ENCODE results near the gene ACTR5.

ACTR5 gene

GRCh38 chr20:38729767-38730166, 18.5 kb upstream of the ACTR5 start:
- DNase-seq, result no peak

DNA sequence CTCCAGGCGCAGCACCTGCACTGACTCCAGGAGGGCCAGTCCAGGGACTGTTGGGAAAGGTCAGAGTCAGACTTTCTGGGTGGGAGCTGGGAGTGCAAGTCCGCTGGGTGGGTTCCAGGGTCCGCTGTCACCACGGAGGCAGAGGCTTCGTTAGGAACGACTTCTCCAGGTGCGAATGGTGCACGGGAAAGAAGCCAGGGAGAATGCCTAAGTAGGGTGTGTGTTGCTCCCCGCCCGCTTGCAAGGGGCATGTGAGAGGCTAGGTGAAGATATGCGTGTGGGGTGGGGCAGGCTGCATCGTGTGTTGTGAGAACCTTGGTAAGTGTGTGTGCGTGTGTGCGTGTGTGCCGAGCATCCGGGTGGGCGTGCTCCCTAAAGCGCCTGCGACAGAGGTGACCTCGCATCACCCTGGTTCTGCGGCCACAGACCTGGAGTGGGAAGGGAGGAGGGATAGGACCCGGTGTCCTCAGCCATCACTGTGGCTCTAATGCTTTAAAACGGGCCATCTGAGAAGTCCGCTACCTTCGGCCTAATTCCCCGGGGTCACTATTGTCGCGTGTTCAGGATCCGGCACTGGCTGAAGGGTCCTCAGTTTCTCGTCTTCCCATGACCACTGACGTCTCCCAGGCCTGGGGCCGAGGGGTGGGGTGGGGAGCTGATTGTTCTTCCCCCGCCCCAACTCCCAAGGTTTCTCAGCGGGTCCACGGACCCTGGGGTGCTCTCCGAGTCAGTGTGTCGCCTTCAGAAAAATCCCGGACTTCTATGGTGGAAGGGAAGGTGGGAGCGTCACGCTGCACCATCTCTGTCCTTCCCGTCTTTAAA, 17.9 kb upstream of the ACTR5 start:
- DNase-seq, result no peak

DNA sequence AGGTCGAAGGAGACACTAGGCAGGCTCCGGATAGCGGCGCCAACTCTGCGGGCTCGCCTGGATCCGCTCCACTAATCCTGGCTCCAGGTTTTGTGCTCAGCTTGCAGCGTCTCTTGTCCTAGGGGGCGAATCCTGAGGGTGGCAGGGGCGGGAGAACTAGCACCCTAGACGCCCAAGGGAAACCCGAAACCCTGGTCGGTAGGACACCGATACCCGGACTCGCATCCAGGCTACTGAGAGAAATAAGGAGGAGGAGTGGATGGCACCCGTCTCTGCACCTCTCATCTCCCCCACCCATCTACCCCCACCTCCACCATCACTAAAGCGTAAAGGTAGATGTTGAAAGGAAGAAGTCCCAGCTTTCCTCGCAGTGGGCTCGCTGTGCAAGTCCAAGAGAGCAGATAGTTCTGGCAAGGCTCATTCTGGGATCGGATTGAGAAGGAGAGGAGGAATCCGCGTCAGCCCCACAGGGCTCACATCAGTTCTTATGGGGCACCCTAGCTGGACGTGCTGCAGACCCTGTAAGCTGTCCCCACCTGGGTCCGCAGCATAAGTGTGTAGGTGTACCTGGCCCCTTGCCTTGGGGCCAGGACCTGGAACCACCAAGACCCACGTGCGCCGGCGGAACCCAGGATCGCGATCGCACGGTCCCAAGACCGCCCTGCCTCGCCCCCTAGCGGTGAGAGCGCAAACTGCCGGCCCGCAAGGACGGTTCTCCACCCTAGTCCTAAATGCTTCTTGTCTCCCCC, 17.1 kb upstream of the ACTR5 start:
- peak; percentile 57 to 84 (median 67) for DNase-seq

GRCh38 chr20:38731738-38732113, 16.5 kb upstream of the ACTR5 start:
- DNase-seq, result no peak

GRCh38 chr20:38732981-38733380, 15.3 kb upstream of the ACTR5 start:
- DNase-seq, result no peak

- no peak for DNase-seq
Measured at GRCh38 chr20:38735172-38735571, 13.1 kb upstream of the ACTR5 start.

DNA sequence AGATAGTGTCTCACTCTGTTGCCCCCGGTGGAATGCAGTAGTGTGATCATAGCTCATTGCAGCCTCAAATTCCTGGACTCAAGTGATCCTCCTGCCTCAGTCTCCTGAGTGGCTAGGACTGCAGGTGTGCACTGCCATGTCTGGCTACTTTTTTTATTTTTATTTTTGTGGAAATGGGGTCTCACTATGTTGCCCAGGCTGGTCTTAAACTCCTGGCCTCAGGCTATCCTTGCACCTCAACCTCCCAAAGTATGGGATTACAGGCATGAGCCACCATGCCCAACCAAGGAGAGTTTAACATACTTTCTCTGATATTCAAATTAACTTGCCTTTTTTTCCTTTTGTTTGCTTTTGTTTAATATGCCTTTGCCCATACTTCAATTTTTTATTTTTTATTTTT, 10.4 kb upstream of the ACTR5 start:
- no peak for DNase-seq

- DNase-seq, result no peak
Measured at GRCh38 chr20:38745757-38746156, 2.5 kb upstream of the ACTR5 start.

DNA sequence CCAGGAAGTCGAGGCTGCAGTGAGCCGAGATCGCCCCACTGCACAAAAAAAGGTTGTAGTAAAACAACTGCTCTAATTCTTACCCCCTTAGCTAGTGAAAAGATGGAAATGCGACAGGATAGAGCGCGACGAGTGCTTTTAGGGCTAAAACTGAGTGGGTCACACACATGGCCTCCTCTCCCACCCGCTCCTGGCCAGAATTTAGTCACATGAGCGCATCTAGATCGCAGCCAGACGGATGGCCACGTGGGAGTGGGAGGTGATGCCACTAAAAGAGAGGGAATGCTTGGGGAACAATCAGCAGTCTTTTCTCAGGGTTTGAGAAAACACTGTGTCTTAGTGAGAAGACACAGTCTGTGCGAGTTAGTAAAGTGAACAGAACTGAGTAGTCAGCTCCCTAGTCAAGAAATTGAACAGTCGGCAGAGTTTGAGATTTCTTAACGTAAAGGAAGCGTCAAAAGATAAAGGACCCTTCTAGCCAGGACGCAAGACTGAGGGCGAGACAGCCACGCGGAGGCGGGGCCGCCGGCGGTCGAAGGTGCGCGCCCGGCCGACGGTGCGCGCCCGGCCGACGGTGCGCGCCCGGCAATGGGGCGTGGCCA, 664 bp upstream of the ACTR5 start:
- DNase-seq, result peak in 1 of 4 experiments; percentile 23

GRCh38 chr20:38748861-38749149, 545 bp downstream of the ACTR5 start:
- no peak for DNase-seq

- peak in 3 of 4 experiments; percentile 30 to 54 (median 43) for DNase-seq
Measured at GRCh38 chr20:38751360-38751976, 3.2 kb downstream of the ACTR5 start.

GRCh38 chr20:38752029-38752428, 3.8 kb downstream of the ACTR5 start:
- no peak for DNase-seq

DNA sequence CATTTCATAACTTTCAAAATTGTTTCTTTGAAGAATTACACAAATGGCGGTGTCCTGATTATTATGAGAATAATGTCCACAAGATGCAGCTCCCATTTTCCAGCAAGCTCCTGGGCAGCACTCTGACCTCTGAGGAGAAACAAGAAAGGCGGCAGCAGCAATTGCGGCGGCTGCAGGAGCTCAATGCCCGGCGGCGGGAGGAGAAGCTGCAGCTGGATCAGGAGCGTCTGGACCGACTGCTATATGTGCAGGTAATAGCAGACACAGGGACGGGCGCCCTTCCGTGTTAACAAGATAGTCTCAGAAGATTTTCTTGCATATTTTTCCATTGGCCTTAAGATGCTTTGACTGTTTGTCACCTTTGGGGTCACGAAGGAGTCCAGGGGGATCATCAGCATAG, 6.7 kb downstream of the ACTR5 start:
- DNase-seq, result no peak

GRCh38 chr20:38755324-38755910, 7.2 kb downstream of the ACTR5 start:
- no peak for DNase-seq

DNA sequence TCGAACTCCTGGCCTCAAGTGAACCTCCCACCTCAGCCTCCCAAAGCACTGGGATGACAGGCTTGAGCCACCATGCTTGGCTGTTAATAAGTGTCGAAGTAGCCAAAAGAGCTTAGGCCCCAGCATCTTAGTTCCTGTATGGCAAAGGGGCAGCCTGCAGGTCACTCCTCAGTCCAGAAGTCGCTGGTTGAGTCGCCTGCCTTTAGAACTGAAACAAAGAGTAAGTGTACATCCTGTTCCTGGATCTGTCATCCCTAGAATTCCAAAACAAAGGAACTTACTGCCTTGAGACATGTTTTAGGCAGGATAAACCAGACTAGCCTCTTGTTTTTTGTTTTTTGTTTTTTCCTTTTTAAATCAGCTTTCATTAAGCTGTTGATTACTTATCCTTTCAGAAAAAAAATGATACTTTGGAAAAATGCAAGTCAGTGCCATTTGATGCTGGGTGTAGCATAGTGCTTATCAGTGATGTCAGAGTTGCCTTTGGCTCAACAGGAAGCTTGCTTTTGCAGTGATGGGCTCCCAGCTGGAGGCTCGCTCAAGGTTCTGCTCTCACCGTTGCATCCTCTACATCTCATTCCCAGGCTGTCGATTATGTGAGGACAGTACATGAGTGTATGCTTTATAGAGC, 9.0 kb downstream of the ACTR5 start:
- DNase-seq, result no peak

DNA sequence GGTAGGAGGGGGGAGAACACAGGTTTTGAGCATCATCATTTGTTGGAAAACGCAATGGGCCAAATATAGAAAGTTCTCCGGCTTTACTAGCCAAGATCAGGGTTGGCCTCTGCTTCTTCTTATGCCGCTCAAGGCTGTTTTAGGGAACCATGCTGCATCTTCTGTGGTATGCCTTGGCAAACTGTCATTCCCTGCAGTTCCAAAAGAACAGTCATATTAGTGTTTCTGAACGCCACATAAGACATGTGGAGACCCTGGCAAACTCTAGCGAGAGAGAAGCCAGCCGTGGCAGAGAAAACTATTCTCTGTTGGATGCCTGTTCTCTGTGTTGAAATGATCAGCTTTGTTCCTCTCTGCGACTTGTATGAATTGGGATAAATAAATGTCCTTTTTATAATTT, 10.8 kb downstream of the ACTR5 start:
- DNase-seq, result no peak

- DNase-seq, result no peak
Measured at GRCh38 chr20:38760978-38761377, 12.7 kb downstream of the ACTR5 start.

DNA sequence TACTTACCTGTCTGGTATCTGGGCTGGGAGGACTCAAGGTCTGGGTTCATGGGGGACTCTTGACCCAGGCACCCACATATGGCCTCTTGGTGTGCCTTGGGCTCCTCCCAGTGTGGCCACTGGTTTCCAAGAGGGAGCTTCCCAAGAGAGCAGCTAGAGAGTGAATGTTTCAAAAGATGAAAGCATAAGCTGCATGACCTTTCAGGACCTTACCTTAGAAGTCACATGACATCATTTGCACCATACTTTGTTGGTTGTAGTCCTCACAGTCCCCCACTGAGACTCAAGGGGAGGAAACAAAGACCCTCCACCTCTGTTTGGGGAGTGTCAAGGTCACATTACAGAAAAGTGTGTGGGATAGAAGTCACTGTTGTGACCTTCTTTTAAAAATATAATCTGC, 13.9 kb downstream of the ACTR5 start:
- no peak for DNase-seq

DNA sequence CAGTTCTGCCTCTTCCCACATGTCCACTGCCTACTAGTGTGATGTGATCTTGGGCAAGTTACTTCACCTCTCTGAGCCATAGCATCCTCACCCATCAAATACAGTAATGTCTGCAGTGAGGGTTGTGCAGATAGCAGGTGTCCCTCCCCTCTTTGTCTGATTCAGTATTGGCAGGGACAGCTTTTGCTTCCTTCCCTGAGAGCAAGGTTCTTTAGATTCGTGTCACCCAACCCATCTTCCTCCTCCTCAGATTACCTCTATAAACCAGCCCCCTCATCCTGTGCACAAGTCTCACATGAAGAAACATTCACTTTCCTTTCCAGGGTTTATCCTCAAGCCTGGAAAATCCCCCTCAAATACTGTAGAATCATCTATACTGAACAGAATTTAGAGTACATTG, 15.4 kb downstream of the ACTR5 start:
- peak in 1 of 4 experiments; percentile 16 for DNase-seq

DNA sequence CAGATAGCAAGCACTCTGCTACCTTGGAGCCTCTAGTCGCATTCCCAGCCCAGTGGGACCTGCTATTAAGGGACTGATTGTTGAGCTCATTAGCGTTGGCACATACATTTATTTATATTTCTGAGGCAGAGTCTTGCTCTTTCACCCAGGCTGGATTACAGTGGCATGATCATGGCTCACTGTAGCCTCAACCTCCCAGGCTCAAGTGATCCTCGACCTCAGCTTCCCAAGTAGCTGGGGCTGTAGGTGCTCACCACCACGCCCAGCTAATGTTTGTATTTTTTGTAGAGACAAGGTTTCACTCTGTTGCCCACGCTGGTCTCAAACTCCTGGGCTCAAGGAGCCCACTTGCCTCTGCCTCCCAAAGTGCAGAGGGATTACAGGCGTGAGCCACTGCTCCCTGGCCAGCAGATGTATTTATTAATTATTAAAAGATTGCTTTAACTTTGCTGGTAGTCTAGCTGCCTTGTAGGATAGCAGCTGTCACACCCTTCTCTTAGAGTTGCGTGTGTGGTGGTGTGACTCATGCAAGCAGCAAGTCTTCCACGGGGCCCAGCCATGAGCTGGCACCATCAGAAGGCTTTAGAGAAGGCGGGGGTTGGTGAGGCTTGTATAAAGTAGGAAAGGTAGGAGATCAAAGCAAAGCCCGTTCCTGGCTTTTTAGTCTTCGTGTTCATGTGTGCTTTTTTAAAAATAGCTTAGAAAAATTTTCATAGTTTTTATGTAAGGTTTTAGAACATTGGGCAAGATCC, 16.5 kb downstream of the ACTR5 start:
- DNase-seq, result peak; percentile 68 to 84 (median 80)

GRCh38 chr20:38766071-38766470, 17.8 kb downstream of the ACTR5 start:
- no peak for DNase-seq

All from suppressor macrophage (primary cell).